ENCODE data around the gene GADD45G. TPM values are rescaled to one million over a fixed set of nuclear protein-coding genes. Genes with fewer than 3 reads are reported as not detected.

The GADD45G gene
- polyA plus RNA-seq, 4 donors, result 2.7 to 5.4 (median 3.3) TPM

DNA sequence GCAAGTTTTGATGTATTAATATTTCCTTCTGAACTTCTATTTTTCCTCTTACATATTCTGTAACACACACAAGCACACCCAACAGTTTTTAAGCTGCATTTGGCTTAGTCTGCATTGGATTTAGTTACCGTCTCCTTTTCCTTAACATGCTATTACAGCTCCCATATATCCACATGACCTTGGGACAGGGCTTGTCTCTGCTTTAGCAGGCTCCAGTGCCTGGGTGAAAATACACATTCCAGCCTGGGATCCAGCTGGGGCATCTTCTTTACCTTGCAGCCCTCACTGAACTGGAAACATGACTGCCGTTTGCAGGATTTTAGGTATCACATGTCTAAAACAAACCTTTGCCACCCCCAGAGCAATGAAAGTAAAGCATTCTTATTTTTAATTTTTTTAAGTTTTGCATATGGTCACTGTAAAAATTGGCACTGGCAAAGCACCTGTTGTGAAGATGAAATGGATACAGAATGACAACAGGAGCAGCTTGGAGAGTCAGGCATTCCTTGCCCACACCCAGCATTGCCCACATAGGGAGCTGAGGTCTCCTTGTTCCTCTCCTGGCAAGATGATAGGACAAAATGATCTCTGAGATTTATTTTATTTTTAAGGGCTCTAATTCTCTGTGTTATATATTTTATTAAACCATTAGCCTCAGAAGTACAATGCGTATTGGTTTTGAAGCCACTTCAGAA, 4.0 kb downstream of the GADD45G start:
- DNase-seq (ENCODE audit: low read depth in 4 of 4, low spot score in 3 of 4), result no peak

DNA sequence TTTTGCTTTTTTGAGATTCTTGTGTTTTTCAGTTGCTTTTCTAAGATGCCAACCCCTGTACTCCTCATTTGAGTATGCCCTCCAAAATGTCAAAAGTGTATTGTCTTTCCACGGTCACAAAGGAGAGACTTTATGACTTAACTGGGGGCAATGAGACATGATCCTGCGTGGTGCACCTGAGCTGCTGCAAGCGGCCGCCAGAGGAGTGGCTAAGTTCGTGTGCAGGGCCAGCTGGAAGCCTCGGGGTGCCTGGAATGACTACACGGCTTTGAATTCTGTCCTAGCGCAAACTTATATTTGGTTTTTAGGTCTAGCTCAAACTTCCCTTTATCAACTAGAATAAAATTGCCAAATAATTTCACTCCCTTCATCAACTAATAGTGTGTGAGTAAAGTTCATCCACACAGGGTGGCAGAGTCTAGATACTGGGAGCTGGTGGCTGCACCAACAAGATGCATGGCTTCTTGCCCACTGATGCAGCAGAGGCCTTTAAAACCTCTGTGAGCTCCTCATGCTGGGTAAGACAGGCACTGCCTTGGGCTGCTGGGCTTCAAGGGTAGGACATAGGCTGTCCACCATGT, 4.7 kb downstream of the GADD45G start:
- DNase-seq (ENCODE audit: low read depth in 4 of 4, low spot score in 3 of 4), result no peak

DNA sequence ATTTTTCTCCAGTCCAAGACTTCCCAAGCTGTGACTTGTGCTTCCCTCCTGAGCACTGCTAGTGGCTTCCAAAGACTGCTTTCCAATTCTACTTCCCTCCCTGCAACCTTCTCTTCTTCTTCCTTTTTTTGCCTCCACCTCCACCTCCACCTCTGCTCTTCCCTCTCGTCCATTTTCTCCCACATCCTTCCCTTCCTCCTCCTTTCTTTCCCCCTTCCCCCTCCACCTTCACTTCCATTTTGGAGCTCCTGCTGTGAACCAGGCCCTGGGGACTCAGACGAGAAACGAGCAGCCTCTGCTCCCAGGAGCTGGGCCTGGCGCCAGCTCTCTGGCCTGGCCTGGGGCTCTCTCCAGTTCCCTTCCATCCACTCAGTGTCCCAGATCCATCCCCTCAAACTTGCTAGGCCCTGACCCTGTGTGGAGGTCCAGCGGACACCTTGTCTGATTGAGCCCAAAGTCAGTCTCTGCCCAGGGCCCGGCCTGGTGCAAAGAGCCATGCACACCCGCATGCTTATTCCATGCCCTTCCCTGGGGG, 5.6 kb downstream of the GADD45G start:
- DNase-seq (ENCODE audit: low read depth in 4 of 4, low spot score in 3 of 4), result no peak

DNA sequence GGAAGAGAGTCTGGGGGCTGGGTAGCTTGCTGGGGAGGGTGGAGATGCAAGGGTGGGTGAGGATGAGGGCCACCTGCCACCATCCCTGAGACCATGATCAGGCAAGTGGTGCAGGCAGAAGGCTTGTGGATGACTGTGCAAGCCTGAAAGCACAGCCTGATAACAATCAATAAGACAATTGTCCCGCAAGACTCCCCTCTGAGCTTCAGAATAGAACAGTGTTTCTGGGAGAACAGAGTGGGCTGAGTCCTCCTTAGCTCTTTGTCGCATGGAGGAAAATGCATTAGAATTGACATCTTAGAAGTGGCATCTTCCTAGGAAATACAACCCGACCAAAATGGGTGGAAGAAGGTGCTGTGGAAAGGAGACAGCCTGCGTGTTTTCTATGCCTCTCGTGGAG, 6.6 kb downstream of the GADD45G start:
- DNase-seq (ENCODE audit: low read depth in 4 of 4, low spot score in 3 of 4), result no peak

DNA sequence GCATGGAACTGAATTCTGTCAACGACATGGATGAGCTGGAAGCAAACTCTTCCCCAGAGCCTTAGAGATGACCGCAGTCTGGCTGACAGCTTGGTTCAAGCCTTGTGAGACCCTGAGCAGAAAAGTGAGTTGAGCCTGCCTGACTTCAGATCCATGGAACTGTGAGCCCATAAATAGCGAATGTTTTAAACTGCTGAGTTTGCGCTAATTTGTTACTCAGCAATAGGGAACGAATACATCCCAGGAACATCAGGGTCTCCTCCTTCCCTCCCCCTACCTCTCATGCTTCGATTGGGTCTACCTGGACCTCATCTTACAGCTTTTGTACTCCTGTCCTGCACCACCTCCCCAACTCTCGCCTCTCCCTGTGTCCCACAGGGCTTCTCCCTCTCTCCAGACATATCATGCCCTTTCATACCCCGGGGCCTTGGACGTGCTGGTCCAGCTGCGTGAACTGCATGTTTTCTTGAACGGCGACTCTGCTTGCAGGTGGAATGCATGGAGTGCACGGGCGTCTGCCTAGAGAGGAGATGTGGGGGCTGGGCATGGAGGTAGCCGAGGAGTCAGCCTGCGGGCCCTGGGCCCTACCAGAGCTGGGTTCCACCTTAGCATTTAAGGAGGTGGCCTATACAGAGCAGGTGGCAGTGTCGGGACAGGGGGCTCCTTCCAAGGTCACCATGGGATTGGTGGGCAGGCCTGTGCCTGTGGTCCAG, 7.9 kb downstream of the GADD45G start:
- DNase-seq (ENCODE audit: low read depth in 4 of 4, low spot score in 3 of 4), result no peak

DNA sequence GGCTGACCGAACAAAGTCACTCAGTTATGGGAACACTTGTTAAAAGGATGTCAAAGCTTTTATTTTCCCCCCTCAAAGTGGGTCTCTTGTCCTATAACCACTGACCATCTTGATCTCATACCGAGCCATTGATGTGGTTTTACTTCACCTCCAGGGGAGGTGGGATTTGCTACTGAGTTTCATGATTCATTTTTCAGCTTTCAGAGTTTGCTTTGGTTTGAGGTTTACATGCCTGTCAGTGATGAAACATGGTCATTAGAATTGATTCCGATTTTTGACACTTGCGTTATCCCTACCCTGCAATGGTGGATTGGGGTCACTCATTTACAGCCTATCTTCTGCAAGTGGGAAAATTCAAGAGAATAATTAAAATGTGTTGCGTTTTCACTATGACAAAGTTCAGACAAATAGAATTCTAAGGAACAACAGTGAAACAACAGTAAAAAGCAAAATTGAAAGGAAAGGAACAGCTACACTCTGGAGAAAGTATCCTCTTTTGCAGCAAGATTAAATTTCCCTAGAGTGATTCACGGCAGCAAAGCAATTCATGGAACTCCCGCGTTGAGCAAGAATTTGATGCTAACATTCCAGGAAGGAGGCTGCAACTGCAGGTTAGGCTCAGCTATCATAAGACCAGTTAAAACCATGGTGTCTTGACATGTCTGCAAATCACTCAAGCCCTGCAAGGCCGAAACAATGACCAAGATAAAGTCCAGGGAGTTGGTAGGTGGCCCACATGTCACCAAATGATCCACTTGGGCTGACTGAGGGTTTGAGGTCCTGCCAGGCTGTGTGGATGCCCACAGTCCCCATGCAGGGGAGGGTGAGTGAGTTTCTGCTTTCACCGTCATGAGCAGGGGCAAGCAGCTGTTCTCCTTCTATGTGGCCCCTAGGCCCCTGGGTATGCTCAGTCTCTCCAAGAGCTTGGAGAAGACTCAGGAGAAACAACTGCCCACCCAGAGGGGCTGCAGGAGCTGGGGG, 9.4 kb downstream of the GADD45G start:
- no peak for DNase-seq (ENCODE audit: low read depth in 4 of 4, low spot score in 3 of 4)

DNA sequence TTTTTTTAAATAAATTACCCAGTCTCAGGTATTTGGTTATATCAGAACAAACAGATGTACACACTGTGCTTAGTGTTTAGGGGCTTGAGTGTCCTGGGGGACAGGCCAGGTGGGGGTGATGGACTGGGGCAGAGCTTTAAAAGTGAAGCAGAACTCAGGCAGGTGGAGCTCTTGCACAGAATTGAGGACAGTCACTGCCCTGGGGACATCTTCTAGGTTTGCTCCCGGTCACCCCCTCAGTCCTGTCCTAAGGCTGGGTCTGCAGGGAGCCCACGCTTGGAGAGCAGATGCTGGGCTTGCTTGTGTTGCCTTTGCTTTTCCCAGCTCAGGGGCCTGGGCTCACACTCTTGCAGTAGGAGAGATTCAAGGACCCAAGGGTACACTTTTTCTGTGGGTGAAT, 10.8 kb downstream of the GADD45G start:
- DNase-seq (ENCODE audit: low read depth in 4 of 4, low spot score in 3 of 4), result no peak

DNA sequence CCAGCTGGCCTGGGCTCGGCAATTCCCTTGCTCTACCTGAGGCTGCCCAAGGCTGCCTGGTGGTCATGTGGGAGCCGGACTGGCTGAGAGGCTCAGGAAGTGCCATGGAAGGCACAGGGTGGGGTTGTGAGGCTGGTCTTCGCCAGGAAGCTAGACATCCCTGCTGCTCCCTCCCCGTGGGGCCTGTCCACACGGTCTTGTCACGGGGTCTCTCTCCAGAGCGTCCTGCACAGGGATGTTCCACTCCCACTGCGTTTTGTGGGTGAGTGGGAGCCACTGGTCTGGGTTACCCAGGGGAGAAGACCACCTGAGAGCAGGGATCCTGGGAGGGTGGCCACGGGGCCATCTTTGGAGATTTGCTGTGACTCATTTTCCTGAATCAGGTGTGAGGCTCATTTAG, 11.6 kb downstream of the GADD45G start:
- no peak for DNase-seq (ENCODE audit: low read depth in 4 of 4, low spot score in 3 of 4)

DNA sequence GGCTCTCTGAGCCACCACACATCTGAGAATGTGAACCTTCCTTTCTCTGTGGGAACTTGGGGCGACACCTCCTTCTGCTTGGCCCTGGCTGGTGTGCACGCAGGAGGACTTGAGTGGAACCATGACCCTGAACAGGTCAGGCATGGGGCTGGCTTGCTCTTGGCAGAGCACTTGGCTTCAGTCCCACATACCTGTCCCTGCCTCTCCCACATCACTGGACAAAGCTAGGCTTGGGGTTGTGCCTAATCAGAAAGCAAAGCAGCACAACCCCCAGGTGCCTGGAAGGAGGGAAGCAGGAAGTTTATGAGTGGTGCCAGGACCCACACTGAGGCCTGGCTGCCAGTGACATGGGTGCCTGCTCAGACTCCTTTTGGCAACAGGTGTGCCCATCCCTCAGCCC, 13.2 kb downstream of the GADD45G start:
- no peak for DNase-seq (ENCODE audit: low read depth in 4 of 4, low spot score in 3 of 4)

DNA sequence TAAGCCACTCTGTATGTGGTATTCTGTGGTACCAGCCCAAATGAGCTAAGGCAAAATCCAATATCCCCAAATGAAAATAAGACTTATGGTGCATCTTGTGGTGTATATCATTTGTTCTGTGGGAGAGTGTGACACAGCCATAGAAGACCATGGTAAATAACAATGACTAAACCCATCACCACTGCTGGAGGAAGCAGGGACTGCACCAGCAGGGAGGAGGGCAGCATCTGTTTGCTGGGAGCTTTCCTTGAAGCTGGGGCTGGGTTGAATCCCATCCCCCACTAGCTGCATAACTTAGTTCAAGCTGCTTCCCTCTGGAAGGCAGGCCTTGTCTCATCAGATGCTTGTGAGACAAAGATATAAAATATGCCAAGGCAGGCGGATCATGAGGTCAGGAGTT, 14.2 kb downstream of the GADD45G start:
- DNase-seq (ENCODE audit: low read depth in 4 of 4, low spot score in 3 of 4), result no peak

DNA sequence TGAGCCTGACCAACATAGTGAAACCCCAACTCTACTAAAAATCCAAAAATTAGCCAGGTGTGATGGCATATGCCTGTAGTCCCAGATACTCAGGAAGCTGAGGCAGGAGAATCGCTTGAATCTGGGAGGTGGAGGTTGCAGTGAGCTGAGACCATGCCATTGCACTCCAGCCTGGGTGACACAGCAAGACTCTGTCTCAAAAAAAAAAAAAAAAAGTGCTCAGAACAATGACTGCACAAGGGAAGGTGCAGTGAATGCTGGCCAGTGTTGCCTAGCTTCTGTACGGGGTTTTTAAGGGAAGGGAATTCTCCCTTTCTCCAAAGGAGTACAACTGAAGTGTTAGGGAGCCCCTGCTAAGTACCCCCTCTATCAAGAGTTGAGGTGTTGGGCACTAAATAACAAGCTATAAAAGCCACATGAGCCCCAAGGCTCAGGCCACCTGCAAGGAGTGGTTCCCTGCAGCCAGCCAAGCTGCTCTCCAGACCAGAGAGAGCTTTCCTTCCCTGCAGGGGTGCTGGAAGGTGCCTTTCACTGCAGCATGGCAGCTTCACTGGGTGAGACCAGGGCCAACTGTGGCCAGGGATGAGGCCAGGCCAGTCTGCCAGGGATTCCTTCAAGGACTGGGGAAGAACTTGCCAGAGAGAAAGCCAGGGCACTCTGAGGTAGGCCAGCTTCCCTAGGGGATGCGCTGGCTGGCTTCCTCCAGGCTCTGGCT, 14.8 kb downstream of the GADD45G start:
- no peak for DNase-seq (ENCODE audit: low read depth in 4 of 4, low spot score in 3 of 4)

DNA sequence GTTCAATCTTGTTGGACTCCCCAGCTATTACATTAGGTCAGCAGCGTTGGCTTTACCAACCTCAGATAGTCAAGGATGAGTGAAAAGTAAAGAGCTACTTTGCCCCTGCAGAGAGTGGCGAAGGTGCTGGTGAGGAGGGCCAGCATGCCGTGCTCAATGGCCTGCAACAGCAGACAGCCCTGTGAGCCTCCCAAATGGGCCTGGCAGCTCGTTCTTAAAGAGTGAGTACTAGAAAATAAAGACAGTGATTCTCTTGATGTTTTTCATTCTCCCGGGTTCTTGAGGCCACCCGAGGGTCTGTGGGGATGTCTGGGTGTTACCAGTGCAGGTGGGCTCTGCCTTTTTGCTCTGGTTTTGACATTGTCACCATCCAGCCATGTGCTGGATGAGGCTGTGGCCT, 16.2 kb downstream of the GADD45G start:
- no peak for DNase-seq (ENCODE audit: low read depth in 4 of 4, low spot score in 3 of 4)

DNA sequence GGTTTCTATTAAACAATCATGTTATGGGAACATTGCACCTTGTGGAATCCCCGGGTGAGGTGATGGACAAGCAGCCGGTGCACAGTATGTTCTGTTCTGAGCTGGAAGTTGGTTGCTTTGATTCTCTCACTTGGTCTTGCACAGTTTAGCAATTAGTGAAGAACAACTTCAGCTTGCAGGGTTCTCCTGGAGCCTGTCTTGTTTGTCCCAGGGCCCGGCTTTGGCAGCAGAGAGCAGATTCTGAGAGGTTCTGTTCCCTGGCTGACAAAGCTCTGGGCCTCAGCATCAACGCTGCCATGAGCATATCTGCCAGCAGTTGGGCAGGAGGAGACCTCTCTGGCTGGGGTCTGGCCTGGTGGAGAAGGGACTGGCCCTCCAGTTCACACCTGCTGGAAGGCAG, 16.9 kb downstream of the GADD45G start:
- DNase-seq (ENCODE audit: low read depth in 4 of 4, low spot score in 3 of 4), result no peak

DNA sequence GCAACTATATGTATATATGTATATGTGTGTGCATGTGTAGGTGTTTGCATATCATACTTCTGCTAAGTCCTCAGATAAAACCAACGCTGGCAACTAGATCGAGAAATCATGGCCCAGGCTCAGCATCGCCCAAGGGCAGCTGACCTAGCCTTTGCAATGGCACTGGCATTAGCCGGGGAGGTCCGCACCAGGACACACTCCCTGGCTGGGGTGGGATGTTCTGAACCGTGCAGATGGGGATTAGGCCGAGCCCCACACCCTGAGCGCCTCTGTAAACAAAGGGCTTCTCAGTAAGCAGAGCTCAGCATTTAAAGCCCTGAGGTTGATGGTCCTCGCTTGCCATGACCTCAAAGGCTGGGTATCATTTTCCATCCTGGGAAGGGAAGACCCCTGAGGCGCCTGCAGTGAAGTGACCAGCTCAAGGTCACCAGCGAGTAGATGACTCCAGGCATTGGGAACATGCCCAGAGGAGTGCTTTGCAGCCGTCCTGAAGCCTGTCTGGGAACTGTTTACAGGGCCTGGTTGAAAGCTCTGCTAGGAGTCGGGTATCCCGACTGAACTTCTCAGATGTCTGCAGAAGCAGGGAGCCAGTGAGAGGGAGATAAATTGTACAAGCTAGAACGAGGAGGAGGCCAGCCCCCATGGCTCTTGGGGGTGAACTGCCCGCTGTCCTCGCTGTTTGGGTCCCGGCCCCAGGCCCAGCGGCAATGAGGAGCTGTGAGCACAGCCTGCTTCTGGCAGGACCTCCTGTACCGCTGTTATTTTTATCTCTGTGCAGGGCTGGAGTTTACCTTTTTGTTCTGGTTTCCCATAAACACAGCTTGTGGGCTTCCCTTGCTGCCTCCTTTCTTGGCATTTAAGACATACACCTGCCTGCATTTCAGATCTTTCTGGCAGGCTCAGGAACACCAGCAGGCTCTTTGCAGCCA, 18.4 kb downstream of the GADD45G start:
- no peak for DNase-seq (ENCODE audit: low read depth in 4 of 4, low spot score in 3 of 4)

DNA sequence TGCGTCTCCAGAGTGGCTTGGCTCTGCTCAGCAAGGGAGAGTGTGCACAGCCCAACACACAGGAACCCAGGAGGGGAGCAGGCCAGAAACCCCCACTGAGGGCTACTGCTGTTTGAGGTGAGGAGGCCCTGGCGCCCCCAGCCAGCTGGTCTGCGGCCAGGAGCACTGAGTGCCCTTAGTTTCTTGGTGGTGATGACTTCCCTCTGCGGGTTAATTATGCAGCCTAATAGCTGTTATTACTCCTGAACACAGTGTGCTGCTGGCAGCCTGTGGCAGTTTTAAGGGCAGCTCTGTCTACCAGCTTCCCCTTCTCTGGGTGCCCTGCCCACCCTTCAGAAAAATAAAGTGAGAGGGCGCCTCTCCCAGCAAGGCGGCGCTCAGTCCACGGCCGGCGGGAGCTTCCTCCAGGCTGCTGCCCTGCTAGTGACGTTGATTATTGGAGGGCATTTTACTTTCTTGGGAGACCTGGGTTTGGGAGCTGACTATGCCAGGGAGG, 19.2 kb downstream of the GADD45G start:
- no peak for DNase-seq (ENCODE audit: low read depth in 4 of 4, low spot score in 3 of 4)

DNA sequence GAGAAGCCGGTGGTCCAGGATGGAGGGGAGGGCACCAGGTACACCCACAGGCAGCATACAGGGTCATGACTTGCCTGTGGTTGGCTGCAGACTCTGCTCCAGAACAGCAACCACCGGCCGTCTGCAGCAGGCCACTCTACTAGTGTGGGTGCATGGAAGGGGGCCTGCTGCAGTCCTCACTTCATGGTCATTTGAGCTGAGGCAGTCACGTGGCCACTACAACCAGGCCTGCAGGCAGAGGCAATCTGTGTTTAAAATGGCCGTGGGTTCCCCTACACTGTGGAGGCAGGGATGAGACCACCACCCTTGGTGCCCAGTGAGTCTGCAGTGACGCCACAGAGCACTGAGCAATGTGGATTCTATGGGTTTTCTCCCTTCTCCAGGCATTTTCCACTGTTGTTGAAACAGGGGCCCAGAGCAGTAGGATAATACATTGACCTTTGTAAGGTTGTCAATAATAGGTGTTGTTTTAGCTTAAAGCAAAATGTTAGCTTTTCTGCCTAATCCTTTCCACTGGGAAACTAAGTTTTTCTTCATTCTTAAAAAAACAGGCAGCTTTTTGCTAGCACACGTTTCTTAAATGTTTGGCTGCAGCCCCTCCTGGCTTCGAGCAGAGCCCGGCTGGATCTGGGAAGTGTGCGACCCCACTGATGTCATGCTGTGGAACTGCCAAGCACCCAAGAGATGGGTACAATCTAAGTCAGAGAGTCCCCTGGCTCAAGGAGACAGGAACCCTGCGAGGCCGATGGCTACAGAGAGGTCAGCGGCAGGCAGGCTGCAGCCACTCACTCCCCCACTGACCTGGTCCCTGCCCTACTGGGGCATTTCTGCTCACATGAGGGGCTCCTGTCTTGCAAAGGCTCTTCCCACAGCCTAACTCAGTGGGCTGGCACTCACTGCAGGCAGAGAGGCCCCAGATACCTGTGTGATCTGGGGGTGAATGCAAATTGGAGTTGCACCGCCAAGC, 21.2 kb downstream of the GADD45G start:
- DNase-seq (ENCODE audit: low read depth in 4 of 4, low spot score in 3 of 4), result no peak

DNA sequence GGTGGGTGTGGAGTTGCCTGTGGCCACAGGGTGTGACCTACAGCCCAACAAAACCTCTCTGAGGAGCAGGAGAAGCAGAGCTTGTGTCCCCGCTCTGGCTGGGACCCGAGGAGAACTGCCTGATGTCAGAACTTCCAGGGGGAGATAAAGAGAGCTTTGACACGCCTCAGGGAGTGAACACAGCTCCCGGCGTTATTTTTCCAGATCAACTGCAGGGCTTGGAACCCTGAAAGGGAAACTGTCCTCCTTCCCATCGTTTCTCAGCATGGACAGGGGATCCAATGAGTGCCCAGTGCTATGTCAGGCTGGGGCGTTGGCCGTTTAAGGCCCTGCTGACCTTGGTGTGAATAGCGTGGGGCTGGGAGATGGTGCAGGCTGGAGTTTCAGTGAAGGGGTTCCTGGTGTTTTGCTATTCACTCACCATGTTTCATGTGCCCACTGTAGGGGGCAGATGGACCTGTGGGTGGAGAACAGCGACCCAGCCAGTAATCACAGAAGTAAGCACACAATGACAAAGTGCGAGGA, 22.0 kb downstream of the GADD45G start:
- DNase-seq (ENCODE audit: low read depth in 4 of 4, low spot score in 3 of 4), result no peak

Data from right renal pelvis (tissue), 4 donors.